Measurements from ENCODE around the gene KIAA0319L. TPM values are rescaled to one million over a fixed set of nuclear protein-coding genes. Genes with fewer than 3 reads are reported as not detected.

Gene KIAA0319L
- total and polyA plus RNA-seq, 9 donors = 18.2 to 78.3 (median 42.7) TPM

- WGBS, 3 donors = 88 to 91% (median 91%) methylated on average over 7 of the region's 7 CpGs
- Histone ChIP-seq H3K4me3 (no peak overlapping the region), H3K27me3 (no peaks in the 10 kb centered on the region), H3K36me3 (no peaks in the 10 kb centered on the region), H3K4me1 (ENCODE audit: insufficient read depth) (no peaks in the 10 kb centered on the region), H3K27ac (no peak overlapping the region), H3K9me3 (no peaks in the 10 kb centered on the region)
- no peak for DNase-seq
- TF ChIP-seq POLR2A (IDR thresholded peaks at IDR 0.05) (no peak), CTCF (IDR thresholded peaks at IDR 0.05) (no peak), EP300 (IDR thresholded peaks at IDR 0.05) (no peak)
- intact Hi-C loops (cut with DNase I) = no loop called here
Observed at GRCh38 chr1:35595684-35596083, 38.5 kb upstream of the KIAA0319L start.

GRCh38 chr1:35594005-35594760 lies 37.0 kb upstream of the KIAA0319L start:
- Histone ChIP-seq H3K27me3 (no peaks in the 10 kb centered on the region), H3K27ac (no peak overlapping the region), H3K4me3 (no peak overlapping the region), H3K9me3 (no peaks in the 10 kb centered on the region), H3K4me1 (ENCODE audit: insufficient read depth) (no peaks in the 10 kb centered on the region), H3K36me3 (no peaks in the 10 kb centered on the region)
- WGBS, 3 donors = 83 to 91% (median 90%) methylated on average over 9 of the region's 9 CpGs
- intact Hi-C loops (cut with DNase I) = no loop called here
- no peak for TF ChIP-seq EP300 (IDR thresholded peaks at IDR 0.05)
- TF ChIP-seq POLR2A (IDR thresholded peaks at IDR 0.05) = no peak
- TF ChIP-seq CTCF (IDR thresholded peaks at IDR 0.05) = no peak
- DNase-seq = no peak

- no peak for DNase-seq
- Histone ChIP-seq H3K4me1 (ENCODE audit: insufficient read depth) (no peaks in the 10 kb centered on the region), H3K4me3 (no peak overlapping the region), H3K9me3 (no peaks in the 10 kb centered on the region), H3K27me3 (no peaks in the 10 kb centered on the region), H3K36me3 (no peaks in the 10 kb centered on the region), H3K27ac (no peak overlapping the region)
- WGBS, 3 donors = 61 to 68% (median 67%) methylated on average over 8 of the region's 8 CpGs
- intact Hi-C loops (cut with DNase I) = no loop called here
- no peak for TF ChIP-seq CTCF (IDR thresholded peaks at IDR 0.05)
- no peak for TF ChIP-seq EP300 (IDR thresholded peaks at IDR 0.05)
- no peak for TF ChIP-seq POLR2A (IDR thresholded peaks at IDR 0.05)
Observed at GRCh38 chr1:35592991-35593769, 36.0 kb upstream of the KIAA0319L start.

- 92 to 93% (median 93%) methylated on average over 8 of the region's 8 CpGs for WGBS, 3 donors
- Histone ChIP-seq H3K36me3 (no peaks in the 10 kb centered on the region), H3K4me1 (ENCODE audit: insufficient read depth) (no peaks in the 10 kb centered on the region), H3K9me3 (no peaks in the 10 kb centered on the region), H3K27me3 (no peaks in the 10 kb centered on the region), H3K27ac (no peak overlapping the region), H3K4me3 (no peak overlapping the region)
- TF ChIP-seq CTCF (IDR thresholded peaks at IDR 0.05) = no peak
- TF ChIP-seq POLR2A (IDR thresholded peaks at IDR 0.05) = no peak
- no peak for TF ChIP-seq EP300 (IDR thresholded peaks at IDR 0.05)
- DNase-seq = no peak
- intact Hi-C loops (cut with DNase I) = no loop called here
Observed at GRCh38 chr1:35591211-35591610, 34.0 kb upstream of the KIAA0319L start.
